CD8-positive, alpha-beta memory T cell (primary cell): ENCODE measurements around the gene PEX14. TPM values are rescaled to one million over a fixed set of nuclear protein-coding genes. Genes with fewer than 3 reads are reported as not detected.

Experiments
- CTCF ChIA-PET: fragments of 350-600 bp; sonication (Branson Sonifier 250); formaldehyde crosslinking; loops from one replicate; lab custom pipeline; 2021; ENCODE audit warnings: antibody characterized with exemption; lab: Charles Lee
- POLR2A ChIA-PET: fragments of 350-600 bp; sonication (Branson Sonifier 250); formaldehyde crosslinking; loops from one replicate; lab custom pipeline; 2021; ENCODE audit warnings: antibody characterized with exemption; lab: Charles Lee
- DNase-seq, 5 donors: peaks; one replicate each; pipeline versions ENCODE4 v3.0.0 to v3.0.0-alpha.2; 2020 to 2022; ENCODE audit warnings: mixed read lengths in 1 of 5
- H3K27ac ChIP-seq: one replicate; pipeline ENCODE4 v1.7.0; 2013; ENCODE audit warnings: low read depth, mild to moderate bottlenecking, low read length, moderate library complexity
- H3K27me3 ChIP-seq: 2 replicates; pipeline ENCODE4 v1.7.0; 2013; ENCODE audit warnings: low read length, mild to moderate bottlenecking; ENCODE audit not compliant: insufficient read depth, poor library complexity, severe bottlenecking
- H3K36me3 ChIP-seq: 2 replicates; pipeline ENCODE4 v1.7.0; 2013; ENCODE audit warnings: mild to moderate bottlenecking, low read length, moderate library complexity; ENCODE audit not compliant: insufficient read depth
- H3K4me1 ChIP-seq: 2 replicates; pipeline ENCODE4 v1.7.0; 2013; ENCODE audit warnings: mild to moderate bottlenecking, low read length, moderate library complexity; ENCODE audit not compliant: insufficient read depth
- H3K4me3 ChIP-seq: 2 replicates; pipeline ENCODE4 v1.7.0; 2013; ENCODE audit warnings: mild to moderate bottlenecking, low read length
- H3K9me3 ChIP-seq: 2 replicates; pipeline ENCODE4 v1.7.0; 2013; ENCODE audit warnings: mild to moderate bottlenecking, low read length
- H3K27ac Mint-ChIP-seq, 8 donors: one replicate each; pipeline ENCODE4 v1.8.0; 2020 to 2021; ENCODE audit warnings: mixed read lengths in 8 of 8, mild to moderate bottlenecking in 6 of 8, inconsistent platforms in 3 of 8, moderate library complexity in 3 of 8
- H3K27me3 Mint-ChIP-seq, 2 donors: one replicate each; pipeline ENCODE4 v1.8.0; 2020 to 2021; ENCODE audit warnings: mixed read lengths in 2 of 2, mild to moderate bottlenecking in 1 of 2, moderate library complexity in 1 of 2
- H3K36me3 Mint-ChIP-seq, 3 donors: one replicate each; pipeline ENCODE4 v1.8.0; 2020 to 2021; ENCODE audit warnings: mixed read lengths in 3 of 3, inconsistent platforms in 1 of 3, mild to moderate bottlenecking in 1 of 3
- H3K4me1 Mint-ChIP-seq, 3 donors: one replicate each; pipeline ENCODE4 v1.8.0; 2020 to 2021; ENCODE audit warnings: mixed read lengths in 3 of 3, inconsistent platforms in 1 of 3, mild to moderate bottlenecking in 1 of 3
- H3K4me3 Mint-ChIP-seq, 7 donors: one replicate each; pipeline ENCODE4 v1.8.0; 2020 to 2021; ENCODE audit warnings: mixed read lengths in 7 of 7, mild to moderate bottlenecking in 6 of 7, moderate library complexity in 4 of 7, inconsistent platforms in 2 of 7
- H3K9me3 Mint-ChIP-seq, 5 donors: one replicate each; pipeline ENCODE4 v1.8.0; 2020 to 2022; ENCODE audit warnings: mixed read lengths in 5 of 5, mild to moderate bottlenecking in 3 of 5, moderate library complexity in 2 of 5, inconsistent platforms in 1 of 5
- polyA plus RNA-seq: library from polyadenylated mRNA; unstranded; fragments of 300-500 nt; fragmentation: Illumina TruSeq; gene quantifications from one replicate; pipeline ENCODE4 v1.2.3, GENCODE V29; 2021
- total RNA-seq, 2 experiments: library from RNA; stranded (reverse); gene quantifications; one replicate each; pipeline ENCODE4 v1.2.3, GENCODE V29; 2021

Gene PEX14
- total and polyA plus RNA-seq, 3 experiments from 2014 or later: 5.1 to 22.2 (median 18.2) TPM

DNA sequence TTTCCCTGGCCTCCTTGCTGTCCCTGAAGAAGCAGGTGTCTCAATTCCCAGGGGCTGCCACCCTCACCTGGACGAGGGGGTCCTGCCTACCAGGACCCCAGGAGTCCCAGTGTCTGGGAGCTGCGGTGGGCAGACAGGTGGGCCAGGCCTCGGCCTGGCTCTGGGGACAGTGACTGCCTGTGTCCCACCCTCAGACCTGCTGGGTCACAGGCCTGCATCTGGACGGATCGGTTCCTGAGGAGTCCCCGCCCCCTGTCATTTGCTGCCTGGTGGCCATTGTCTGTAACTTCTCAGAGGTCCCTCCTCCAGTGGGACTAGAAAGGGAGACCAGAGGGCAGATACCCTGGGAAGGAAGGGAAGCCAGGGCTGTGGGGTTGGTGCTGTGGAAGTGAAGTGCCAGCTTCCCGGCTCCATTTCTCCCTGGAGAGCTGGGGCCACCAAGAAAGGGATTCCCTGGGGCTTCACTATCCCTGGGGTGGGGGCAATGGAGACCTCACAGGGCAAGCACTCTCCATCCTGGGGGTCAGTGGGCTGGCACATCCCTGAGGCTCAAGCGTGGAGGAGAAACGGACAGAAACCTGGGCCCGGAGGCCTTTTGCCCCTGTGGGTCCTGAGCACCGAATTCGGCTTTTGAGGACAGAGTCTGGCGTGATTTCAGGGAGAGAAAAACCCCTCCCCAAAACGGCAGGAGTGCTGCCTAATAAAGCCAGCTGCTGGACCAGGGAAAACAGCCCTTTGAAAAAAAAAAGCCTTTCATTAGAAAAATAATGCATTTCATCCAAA is 157.3 kb downstream of the PEX14 start:
- Histone ChIP-seq H3K27me3 (no peaks in the 10 kb centered on the region), H3K9me3 (no peaks in the 10 kb centered on the region), H3K4me1 (no peaks in the 10 kb centered on the region), H3K36me3 (no peaks in the 10 kb centered on the region), H3K4me3 (no peak overlapping the region), H3K27ac (no peak overlapping the region)
- peak in 1 of 5 donors; percentile 43 for DNase-seq
- ChIA-PET POLR2A (no interaction called here), CTCF (no interaction called here)
- peaks cover 0 to 36% (median 2%) of the 10 kb centered on the region in 3 donors for H3K36me3 Mint-ChIP-seq
- H3K4me1 Mint-ChIP-seq: peaks cover 0 to 2% (median 0%) of the 10 kb centered on the region in 3 donors
- H3K27me3 Mint-ChIP-seq: no peaks in the 10 kb centered on the region
- H3K27ac Mint-ChIP-seq: no peak overlapping the region
- H3K9me3 Mint-ChIP-seq: no peaks in the 10 kb centered on the region
- peak overlapping the region in 1 of 7 donors; percentile 23 for H3K4me3 Mint-ChIP-seq

GRCh38 chr1:10632691-10633090 is 157.9 kb downstream of the PEX14 start:
- peak in 1 of 5 donors; percentile 19 for DNase-seq
- Histone ChIP-seq H3K9me3 (no peaks in the 10 kb centered on the region), H3K4me1 (no peaks in the 10 kb centered on the region), H3K27me3 (no peaks in the 10 kb centered on the region), H3K27ac (no peak overlapping the region), H3K4me3 (no peak overlapping the region), H3K36me3 (no peaks in the 10 kb centered on the region)
- ChIA-PET POLR2A (no interaction called here), CTCF (no interaction called here)
- Mint-ChIP-seq H3K4me3 (no peak overlapping the region), H3K27ac (peak overlapping the region in 1 of 8 donors; percentile 24), H3K9me3 (no peaks in the 10 kb centered on the region), H3K27me3 (no peaks in the 10 kb centered on the region), H3K4me1 (peaks cover 0 to 6% (median 1%) of the 10 kb centered on the region in 3 donors), H3K36me3 (peaks cover 0 to 34% (median 2%) of the 10 kb centered on the region in 3 donors)

GRCh38 chr1:10633416-10633815 is 158.7 kb downstream of the PEX14 start:
- POLR2A ChIA-PET: no interaction called here
- Histone ChIP-seq H3K27me3 (no peaks in the 10 kb centered on the region), H3K4me3 (no peak overlapping the region), H3K4me1 (no peaks in the 10 kb centered on the region), H3K27ac (no peak overlapping the region), H3K36me3 (no peaks in the 10 kb centered on the region), H3K9me3 (no peaks in the 10 kb centered on the region)
- no peak for DNase-seq
- H3K36me3 Mint-ChIP-seq: peaks cover 0 to 29% (median 2%) of the 10 kb centered on the region in 3 donors
- H3K4me1 Mint-ChIP-seq: peaks cover 0 to 9% (median 1%) of the 10 kb centered on the region in 3 donors
- H3K27me3 Mint-ChIP-seq: no peaks in the 10 kb centered on the region
- peak overlapping the region in 1 of 8 donors; percentile 57 for H3K27ac Mint-ChIP-seq
- no peaks in the 10 kb centered on the region for H3K9me3 Mint-ChIP-seq
- CTCF ChIA-PET: no interaction called here
- no peak overlapping the region for H3K4me3 Mint-ChIP-seq

- Histone ChIP-seq H3K27ac (no peak overlapping the region), H3K36me3 (no peaks in the 10 kb centered on the region), H3K4me1 (no peaks in the 10 kb centered on the region), H3K4me3 (no peak overlapping the region), H3K27me3 (no peaks in the 10 kb centered on the region), H3K9me3 (no peaks in the 10 kb centered on the region)
- H3K36me3 Mint-ChIP-seq: peaks cover 0 to 23% (median 2%) of the 10 kb centered on the region in 3 donors
- no peaks in the 10 kb centered on the region for H3K27me3 Mint-ChIP-seq
- DNase-seq: no peak
- no peaks in the 10 kb centered on the region for H3K9me3 Mint-ChIP-seq
- H3K4me1 Mint-ChIP-seq: peaks cover 0 to 9% (median 1%) of the 10 kb centered on the region in 3 donors
- peak overlapping the region in 1 of 8 donors; percentile 57 for H3K27ac Mint-ChIP-seq
- ChIA-PET CTCF (no interaction called here), POLR2A (no interaction called here)
- no peak overlapping the region for H3K4me3 Mint-ChIP-seq
These were observed 159.3 kb downstream of the PEX14 start for GRCh38 chr1:10634075-10634427.

GRCh38 chr1:10634428-10635084 is 159.8 kb downstream of the PEX14 start:
- CTCF ChIA-PET: no interaction called here
- H3K27me3 ChIP-seq: no peaks in the 10 kb centered on the region
- no peak overlapping the region for H3K27ac Mint-ChIP-seq
- H3K36me3 ChIP-seq: no peaks in the 10 kb centered on the region
- no peak for DNase-seq
- peaks cover 0 to 22% (median 2%) of the 10 kb centered on the region in 3 donors for H3K36me3 Mint-ChIP-seq
- POLR2A ChIA-PET: no interaction called here
- no peak overlapping the region for H3K4me3 Mint-ChIP-seq
- no peaks in the 10 kb centered on the region for H3K9me3 Mint-ChIP-seq
- no peak overlapping the region for H3K27ac ChIP-seq
- no peaks in the 10 kb centered on the region for H3K4me1 ChIP-seq
- no peaks in the 10 kb centered on the region for H3K27me3 Mint-ChIP-seq
- peaks cover 0 to 9% (median 1%) of the 10 kb centered on the region in 3 donors for H3K4me1 Mint-ChIP-seq
- no peak overlapping the region for H3K4me3 ChIP-seq
- H3K9me3 ChIP-seq: no peaks in the 10 kb centered on the region

- Mint-ChIP-seq H3K36me3 (peaks cover 0 to 18% (median 2%) of the 10 kb centered on the region in 3 donors), H3K4me3 (no peak overlapping the region), H3K27me3 (no peaks in the 10 kb centered on the region), H3K9me3 (no peaks in the 10 kb centered on the region), H3K27ac (no peak overlapping the region), H3K4me1 (peaks cover 0 to 9% (median 1%) of the 10 kb centered on the region in 3 donors)
- no peak for DNase-seq
- CTCF ChIA-PET: no interaction called here
- Histone ChIP-seq H3K4me3 (no peak overlapping the region), H3K4me1 (no peaks in the 10 kb centered on the region), H3K36me3 (no peaks in the 10 kb centered on the region), H3K27me3 (no peaks in the 10 kb centered on the region), H3K27ac (no peak overlapping the region), H3K9me3 (no peaks in the 10 kb centered on the region)
- POLR2A ChIA-PET: no interaction called here
These were observed 160.5 kb downstream of the PEX14 start for GRCh38 chr1:10635085-10635896.

- no peak overlapping the region for H3K27ac Mint-ChIP-seq
- CTCF ChIA-PET: no interaction called here
These were observed 161.2 kb downstream of the PEX14 start for GRCh38 chr1:10635992-10636391.

More at GRCh38 chr1:10635992-10636391, 161.2 kb downstream of the PEX14 start:
- peaks cover 0 to 14% (median 2%) of the 10 kb centered on the region in 3 donors for H3K36me3 Mint-ChIP-seq
- Histone ChIP-seq H3K9me3 (no peaks in the 10 kb centered on the region), H3K4me3 (no peak overlapping the region), H3K27me3 (no peaks in the 10 kb centered on the region), H3K36me3 (no peaks in the 10 kb centered on the region), H3K27ac (no peak overlapping the region), H3K4me1 (no peaks in the 10 kb centered on the region)
- DNase-seq: no peak
- H3K27me3 Mint-ChIP-seq: no peaks in the 10 kb centered on the region
- POLR2A ChIA-PET: no interaction called here
- no peaks in the 10 kb centered on the region for H3K9me3 Mint-ChIP-seq
- peaks cover 0 to 9% (median 1%) of the 10 kb centered on the region in 3 donors for H3K4me1 Mint-ChIP-seq
- no peak overlapping the region for H3K4me3 Mint-ChIP-seq
